PC-3 (cell line): ENCODE measurements around the gene NPAS4.

Experiments
- EZH2 ChIP-seq: fragments of 300-600 bp; sonication (generic); IDR thresholded peaks from one replicate; pipeline ENCODE4 v1.6.1; 2017; ENCODE audit warnings: antibody characterized with exemption, mild to moderate bottlenecking, low read length; ENCODE audit not compliant: unreplicated experiment
- EZH2phosphoT487 ChIP-seq: fragments of 300-600 bp; sonication (generic); IDR thresholded peaks from 2 replicates; pipeline ENCODE4 v1.6.1; 2018; ENCODE audit warnings: mild to moderate bottlenecking, antibody characterized with exemption, low read length, borderline replicate concordance
- TF ChIP-seq, protein P1 (sequence below): fragments of 300-600 bp; sonication (generic); conservative IDR thresholded peaks from 2 replicates; pipeline ENCODE4 v1.5.1; 2017; ENCODE audit warnings: antibody characterized with exemption, low read depth, mild to moderate bottlenecking, low read length

DNA sequence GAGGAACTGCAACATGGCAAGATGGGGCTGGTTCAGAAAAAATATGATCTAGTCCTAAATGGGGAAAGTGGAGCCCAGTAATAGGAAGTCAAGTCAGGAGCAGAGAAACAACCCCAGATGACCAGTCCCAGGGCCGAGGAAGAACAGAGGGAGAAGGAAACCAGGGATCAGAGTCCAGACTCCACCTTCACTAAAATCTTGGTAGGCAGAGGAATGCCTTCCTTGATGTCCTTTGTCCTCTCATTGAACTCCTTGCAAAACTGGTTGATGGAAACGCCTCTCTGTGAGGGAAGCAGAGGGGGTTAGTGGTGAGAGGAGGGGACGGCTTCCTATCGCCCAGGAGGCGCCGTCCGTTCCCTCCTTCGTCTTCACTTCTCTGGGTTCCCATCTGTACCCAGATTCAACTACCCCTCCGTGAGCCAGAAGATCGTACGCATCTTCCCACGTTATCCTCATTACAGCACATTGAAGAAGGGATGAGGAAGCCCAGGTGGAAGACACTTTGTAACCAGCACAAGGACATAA lies 17.2 kb downstream of the NPAS4 start:
- TF ChIP-seq, protein P1, sequence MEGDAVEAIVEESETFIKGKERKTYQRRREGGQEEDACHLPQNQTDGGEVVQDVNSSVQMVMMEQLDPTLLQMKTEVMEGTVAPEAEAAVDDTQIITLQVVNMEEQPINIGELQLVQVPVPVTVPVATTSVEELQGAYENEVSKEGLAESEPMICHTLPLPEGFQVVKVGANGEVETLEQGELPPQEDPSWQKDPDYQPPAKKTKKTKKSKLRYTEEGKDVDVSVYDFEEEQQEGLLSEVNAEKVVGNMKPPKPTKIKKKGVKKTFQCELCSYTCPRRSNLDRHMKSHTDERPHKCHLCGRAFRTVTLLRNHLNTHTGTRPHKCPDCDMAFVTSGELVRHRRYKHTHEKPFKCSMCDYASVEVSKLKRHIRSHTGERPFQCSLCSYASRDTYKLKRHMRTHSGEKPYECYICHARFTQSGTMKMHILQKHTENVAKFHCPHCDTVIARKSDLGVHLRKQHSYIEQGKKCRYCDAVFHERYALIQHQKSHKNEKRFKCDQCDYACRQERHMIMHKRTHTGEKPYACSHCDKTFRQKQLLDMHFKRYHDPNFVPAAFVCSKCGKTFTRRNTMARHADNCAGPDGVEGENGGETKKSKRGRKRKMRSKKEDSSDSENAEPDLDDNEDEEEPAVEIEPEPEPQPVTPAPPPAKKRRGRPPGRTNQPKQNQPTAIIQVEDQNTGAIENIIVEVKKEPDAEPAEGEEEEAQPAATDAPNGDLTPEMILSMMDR, result no peak
- no peak for TF ChIP-seq EZH2
- no peak for TF ChIP-seq EZH2phosphoT487
